DND-41 (cell line): ENCODE data around the gene COPS9.

Experiments used
- CTCF ChIP-seq: IDR thresholded peaks from 2 replicates; pipeline ENCODE4 v1.5.1; 2012; ENCODE audit warnings: borderline replicate concordance, low read length, moderate library complexity, mild to moderate bottlenecking; ENCODE audit not compliant: poor library complexity, severe bottlenecking; ENCODE audit errors: extremely low read depth
- EZH2 ChIP-seq: IDR thresholded peaks from 3 replicates; pipeline ENCODE4 v1.6.1; 2012; ENCODE audit warnings: borderline replicate concordance, low read depth, mild to moderate bottlenecking, moderate library complexity, low read length, inconsistent platforms; ENCODE audit not compliant: severe bottlenecking

- TF ChIP-seq EZH2: no peak
- peak; percentile 6 for TF ChIP-seq CTCF
Measured at GRCh38 chr2:240138254-240138984, 2.3 kb upstream of the COPS9 start.
